Measurements from ENCODE around the gene LPCAT1.
A peak's percentile ranks its signal among the peaks of the same experiment; 100 is the strongest.

LPCAT1 gene

DNA sequence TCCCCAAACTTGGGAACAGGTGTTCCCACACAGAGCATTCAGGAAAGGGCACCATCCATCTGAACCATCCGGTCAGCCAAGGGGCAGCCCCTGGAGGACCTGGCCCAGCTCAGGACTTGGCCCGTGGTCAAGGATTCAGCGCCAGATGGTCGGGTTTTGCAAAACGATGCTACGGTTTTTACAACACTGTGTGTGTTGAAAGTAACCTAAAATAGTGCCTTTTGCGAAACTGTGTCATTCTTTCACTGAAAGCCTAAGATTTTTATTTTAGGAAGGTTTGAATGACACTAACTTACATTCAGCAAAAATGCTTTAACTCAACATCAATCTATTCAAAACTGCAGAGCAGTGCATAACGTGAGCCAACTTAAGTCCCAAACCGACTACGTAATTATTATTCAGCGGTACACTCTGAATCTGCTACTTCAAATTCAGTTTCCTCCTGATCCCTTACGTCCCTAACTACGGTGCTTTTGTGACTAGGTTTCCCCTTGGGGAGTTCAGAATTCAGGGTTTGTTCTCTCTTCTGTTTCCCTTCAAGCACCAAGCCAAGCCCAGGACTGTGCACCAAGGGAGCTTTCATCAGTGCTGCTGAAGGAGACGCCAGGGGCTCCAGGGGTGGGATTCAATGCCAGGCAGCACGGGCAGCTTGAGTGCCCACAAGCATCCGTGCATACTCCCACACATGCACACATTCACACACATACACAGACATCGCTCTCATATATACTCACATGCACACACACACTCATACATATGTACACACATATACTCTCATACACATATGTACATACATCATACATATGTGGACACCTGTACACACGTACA is 25.8 kb downstream of the LPCAT1 start:
- H3K4me3 ChIP-seq (ENCODE audit: low read length): peak overlapping the region; percentile 12; the same call in 1 of the 2 replicates
- TF ChIP-seq ZNF274 (IDR thresholded peaks at IDR 0.05; ENCODE audit: low read depth, low read length): no peak

DNA sequence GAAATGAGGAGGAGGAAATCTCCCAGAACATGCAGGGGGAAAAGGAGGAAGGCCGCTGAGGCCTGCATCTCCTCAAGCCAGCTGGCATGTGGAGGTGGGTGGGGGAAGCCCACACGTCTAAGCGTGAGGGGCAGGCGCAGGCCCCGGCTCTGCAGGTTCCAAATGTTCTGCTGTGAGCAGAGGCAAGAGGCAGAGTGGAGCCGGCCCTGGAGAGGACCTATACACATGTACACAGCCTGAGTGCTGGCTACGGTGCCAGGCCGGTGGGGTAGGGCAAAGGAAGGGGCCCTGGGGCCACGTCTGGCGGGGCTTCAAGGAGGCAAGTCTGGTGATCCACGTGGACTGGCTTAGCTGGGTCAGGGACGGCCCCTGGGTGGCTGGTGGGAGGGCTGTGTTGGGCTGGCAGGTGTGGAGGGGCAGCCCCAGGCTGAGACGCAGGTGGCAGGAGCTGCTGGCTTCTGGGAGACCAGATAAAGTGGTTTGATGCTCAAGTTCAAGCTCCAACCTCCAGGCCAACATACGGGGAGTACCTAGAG is 26.4 kb downstream of the LPCAT1 start:
- TF ChIP-seq ZNF274 (IDR thresholded peaks at IDR 0.05; ENCODE audit: low read depth, low read length): no peak

DNA sequence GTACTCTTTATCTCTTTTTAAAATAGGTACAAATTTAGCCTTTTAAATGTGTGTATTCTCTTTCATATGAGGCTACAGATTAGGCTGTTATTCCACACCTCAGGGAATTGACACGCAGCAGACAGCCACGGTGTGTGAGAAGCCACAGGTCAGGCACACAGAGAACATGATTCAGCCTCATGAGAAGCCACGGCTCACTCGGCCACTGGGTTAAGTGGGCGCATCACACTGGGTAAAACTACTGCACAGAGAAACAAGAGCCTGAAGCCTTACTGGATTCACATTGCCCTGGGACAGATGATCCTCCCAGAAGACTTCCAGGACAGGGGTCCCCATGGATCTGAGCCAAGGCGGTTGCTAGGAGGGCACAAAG is 28.2 kb downstream of the LPCAT1 start:
- no peak for TF ChIP-seq ZNF274 (IDR thresholded peaks at IDR 0.05; ENCODE audit: low read depth, low read length)

More for the DNA sequence above, 26.4 kb downstream of the LPCAT1 start:
- no peak overlapping the region; the same call in 1 of the 2 replicates for H3K4me3 ChIP-seq (ENCODE audit: low read length)

GRCh38 chr5:1494780-1495524 is 28.8 kb downstream of the LPCAT1 start:
- no peak for TF ChIP-seq ZNF274 (IDR thresholded peaks at IDR 0.05; ENCODE audit: low read depth, low read length)
- H3K4me3 ChIP-seq (ENCODE audit: low read length): peak overlapping the region; percentile 64; the same call in 1 of the 2 replicates

More for the DNA sequence above, 28.2 kb downstream of the LPCAT1 start:
- no peak overlapping the region; the same call in 1 of the 2 replicates for H3K4me3 ChIP-seq (ENCODE audit: low read length)

- TF ChIP-seq ZNF274 (IDR thresholded peaks at IDR 0.05; ENCODE audit: low read depth, low read length): no peak
- H3K4me3 ChIP-seq (ENCODE audit: low read length): peak overlapping the region; percentile 64; the same call in 1 of the 2 replicates
Measured at GRCh38 chr5:1493941-1494340, 29.8 kb downstream of the LPCAT1 start.

DNA sequence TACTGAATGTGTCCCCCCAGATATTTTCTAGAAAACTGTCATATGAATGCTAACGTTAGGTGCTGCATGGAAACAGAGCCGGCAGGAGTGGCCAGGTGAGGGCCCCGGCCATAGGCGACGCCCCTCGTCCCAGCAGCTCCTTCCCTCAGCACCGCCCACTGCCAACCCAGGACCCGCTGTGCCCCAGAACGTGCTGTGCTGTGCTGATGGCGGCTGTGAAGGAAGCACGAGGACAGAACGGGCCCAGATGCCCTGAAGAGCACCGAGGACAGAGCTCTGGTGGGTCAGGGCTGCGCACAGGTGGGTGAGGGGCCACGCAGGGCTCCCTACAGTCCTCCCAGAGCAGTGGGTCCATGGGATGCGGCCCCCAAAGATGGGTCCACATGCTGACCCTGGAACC is 30.3 kb downstream of the LPCAT1 start:
- peak overlapping the region; percentile 64; the same call in 1 of the 2 replicates for H3K4me3 ChIP-seq (ENCODE audit: low read length)

DNA sequence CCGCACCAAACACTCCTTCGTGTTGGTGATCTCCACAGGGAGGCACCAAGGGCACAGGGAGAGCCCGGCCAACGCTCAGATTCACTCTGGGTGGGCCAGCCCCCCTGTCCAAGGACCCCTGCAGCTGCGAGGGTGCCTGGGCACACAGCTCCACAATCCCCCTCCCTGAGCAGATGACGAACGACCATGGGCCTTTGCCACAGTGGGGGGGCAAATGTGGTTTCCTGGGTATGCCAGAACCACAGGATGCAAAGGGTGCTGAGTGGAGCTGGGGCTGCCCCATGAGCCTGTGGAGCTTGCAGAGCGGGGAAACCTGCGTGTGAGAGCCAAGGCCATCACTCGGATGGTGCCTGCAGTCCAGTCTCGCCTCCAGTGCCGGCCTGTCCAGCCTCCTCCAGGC is 31.0 kb downstream of the LPCAT1 start:
- peak overlapping the region; percentile 64; the same call in 1 of the 2 replicates for H3K4me3 ChIP-seq (ENCODE audit: low read length)
- no peak for TF ChIP-seq ZNF274 (IDR thresholded peaks at IDR 0.05; ENCODE audit: low read depth, low read length)

More for the DNA sequence above, 30.3 kb downstream of the LPCAT1 start:
- TF ChIP-seq ZNF274 (IDR thresholded peaks at IDR 0.05; ENCODE audit: low read depth, low read length): no peak

- no peak for TF ChIP-seq ZNF274 (IDR thresholded peaks at IDR 0.05; ENCODE audit: low read depth, low read length)
- no peak overlapping the region; the same call in 1 of the 2 replicates for H3K4me3 ChIP-seq (ENCODE audit: low read length)
Measured at GRCh38 chr5:1490376-1490775, 33.4 kb downstream of the LPCAT1 start.

DNA sequence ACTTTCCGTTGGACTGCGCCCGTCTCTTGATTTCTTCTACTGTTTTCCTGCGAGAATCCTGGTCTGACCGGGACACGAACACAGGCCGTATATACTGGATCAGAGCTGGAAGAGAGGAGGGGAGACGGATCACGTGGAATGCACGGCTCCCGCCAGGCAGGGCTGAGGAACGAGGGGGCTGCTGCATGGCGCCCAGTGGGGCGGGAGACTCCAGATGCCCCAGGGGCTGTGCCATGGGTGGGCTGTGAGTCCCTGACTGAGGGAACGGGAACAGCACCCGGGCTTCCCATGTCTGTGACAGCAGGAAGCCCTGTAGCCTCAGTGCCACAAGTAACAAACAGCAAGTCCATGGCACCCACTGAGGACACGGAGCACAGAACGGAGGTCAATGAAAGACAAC is 34.0 kb downstream of the LPCAT1 start:
- H3K4me3 ChIP-seq (ENCODE audit: low read length): peak overlapping the region; percentile 4; the same call in 1 of the 2 replicates
- TF ChIP-seq ZNF274 (IDR thresholded peaks at IDR 0.05; ENCODE audit: low read depth, low read length): no peak

DNA sequence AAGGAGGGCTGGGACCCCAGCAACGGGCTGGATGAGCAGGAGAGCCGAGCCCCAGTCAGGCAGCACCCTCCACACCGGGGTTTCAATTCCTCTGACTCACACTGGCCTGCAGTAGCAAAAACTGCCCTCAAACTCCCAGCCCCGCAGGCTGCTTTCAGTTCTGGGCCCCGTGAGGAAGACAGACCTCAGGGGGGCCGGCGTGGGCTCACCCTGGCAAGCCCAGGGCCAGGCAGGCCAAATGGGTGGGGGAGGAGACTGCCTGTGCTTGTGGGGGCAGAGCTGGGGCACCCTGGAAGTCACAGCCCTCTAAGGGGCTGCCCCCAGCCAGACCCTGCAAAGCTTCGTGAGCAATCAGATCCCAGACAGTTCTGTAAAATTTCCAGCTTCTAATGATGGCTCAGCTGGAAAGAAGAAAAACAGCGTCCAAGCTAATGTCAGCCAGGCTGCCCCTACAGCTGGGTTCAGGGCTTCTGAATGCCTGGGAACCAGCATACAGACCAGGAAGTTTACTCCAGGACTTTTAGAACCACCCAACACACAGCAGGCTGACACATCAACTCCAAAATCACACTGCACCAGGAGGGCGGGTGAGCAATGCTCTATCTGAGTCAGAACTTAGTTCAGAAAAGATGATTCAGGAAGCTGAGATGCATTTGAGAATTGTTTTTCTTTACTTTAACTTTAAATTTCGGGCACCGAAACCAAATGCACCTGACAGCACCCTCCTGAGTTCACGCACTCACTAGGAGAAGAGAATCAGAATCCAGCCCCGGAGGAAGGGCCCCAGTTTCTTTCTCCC is 34.7 kb downstream of the LPCAT1 start:
- peak overlapping the region; percentile 9; the same call in 1 of the 2 replicates for H3K4me3 ChIP-seq (ENCODE audit: low read length)
- no peak for TF ChIP-seq ZNF274 (IDR thresholded peaks at IDR 0.05; ENCODE audit: low read depth, low read length)

GRCh38 chr5:1487079-1487764 is 36.5 kb downstream of the LPCAT1 start:
- TF ChIP-seq ZNF274 (IDR thresholded peaks at IDR 0.05; ENCODE audit: low read depth, low read length): no peak
- H3K4me3 ChIP-seq (ENCODE audit: low read length): no peak overlapping the region

DNA sequence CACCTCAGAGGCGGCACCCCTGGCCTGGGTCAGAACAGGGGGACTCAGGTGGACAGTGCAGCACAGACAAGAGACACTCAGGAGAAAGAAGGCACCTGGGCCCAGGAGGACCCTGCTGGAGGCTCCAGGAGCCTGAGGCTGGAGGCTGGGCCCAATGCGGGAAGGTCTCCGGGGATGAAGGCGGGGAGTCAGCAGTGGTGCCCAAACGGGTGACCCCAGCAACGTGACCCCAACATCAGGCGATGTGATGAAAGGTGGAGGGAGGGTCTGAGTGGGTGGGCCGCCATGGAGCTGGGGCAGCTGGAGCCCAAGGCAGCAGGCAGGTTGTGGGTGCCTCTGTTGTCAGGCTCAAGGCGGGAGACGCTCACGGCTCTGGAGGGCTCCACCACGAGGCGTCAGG is 37.5 kb downstream of the LPCAT1 start:
- H3K4me3 ChIP-seq (ENCODE audit: low read length): no peak overlapping the region
- no peak for TF ChIP-seq ZNF274 (IDR thresholded peaks at IDR 0.05; ENCODE audit: low read depth, low read length)

DNA sequence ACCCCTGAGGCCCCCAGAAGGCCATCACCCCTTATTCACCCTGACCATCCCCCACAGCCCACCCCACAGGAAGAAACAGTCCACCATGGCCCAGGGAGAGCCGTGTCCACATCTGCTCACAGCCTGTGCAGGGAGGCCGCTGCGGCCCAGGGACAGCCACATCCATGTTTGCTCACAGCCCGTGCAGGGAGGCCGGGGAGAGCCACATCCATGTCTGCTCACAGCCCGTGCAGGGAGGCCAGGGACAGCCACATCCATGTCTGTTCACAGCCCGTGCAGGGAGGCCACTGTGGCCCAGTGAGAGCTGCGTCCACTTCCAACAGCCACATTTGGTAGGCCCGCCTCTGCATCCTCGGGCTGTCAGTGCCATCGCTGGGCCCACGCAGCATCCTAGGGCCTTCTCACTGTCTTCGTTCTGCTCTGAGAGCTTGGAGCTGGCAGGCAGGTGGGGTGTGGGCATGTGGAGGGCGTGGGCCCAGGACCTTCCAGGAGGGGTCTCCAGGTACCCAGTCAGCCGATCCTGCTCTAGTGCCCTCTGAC is 38.1 kb downstream of the LPCAT1 start:
- TF ChIP-seq ZNF274 (IDR thresholded peaks at IDR 0.05; ENCODE audit: low read depth, low read length): no peak
- no peak overlapping the region; the same call in 1 of the 2 replicates for H3K4me3 ChIP-seq (ENCODE audit: low read length)
